UCSD-AML1 (cell line): ENCODE data around the gene SAA2.
"Not testable (repeated sequence)": the region's sequence is repeated elsewhere in the genome, so short reads cannot be mapped to it uniquely, and the experiment has no call there.

Experiments
- DNase-seq: peaks from one replicate; lab custom pipeline; 2025; ENCODE audit not compliant: unreplicated experiment; lab: John Stamatoyannopoulos, UW

The SAA2 gene

GRCh38 chr11:18253233-18253632 is 4.8 kb upstream of the SAA2 start:
- no peak for DNase-seq

- DNase-seq, result not testable (repeated sequence)
These were observed 1.3 kb downstream of the SAA2 start for GRCh38 chr11:18247191-18247581.

- DNase-seq, result not testable (repeated sequence)
These were observed 1.9 kb downstream of the SAA2 start for GRCh38 chr11:18246379-18247190.

- no peak for DNase-seq
These were observed 3.1 kb downstream of the SAA2 start for GRCh38 chr11:18245396-18245795.

- DNase-seq, result peak; percentile 36
These were observed 4.6 kb downstream of the SAA2 start for GRCh38 chr11:18243783-18244362.

- no peak for DNase-seq
These were observed 8.8 kb downstream of the SAA2 start for GRCh38 chr11:18239655-18240054.

GRCh38 chr11:18236664-18237356 is 11.7 kb downstream of the SAA2 start, which contains the start of gene SAA4:
Gene SAA4 (minus strand): TSS chr11:18236802. CDS start chr11:18235926, 876 bp downstream.
- no peak for DNase-seq

GRCh38 chr11:18235394-18236334 is 12.8 kb downstream of the SAA2 start:
- DNase-seq, result no peak

GRCh38 chr11:18233912-18234311 is 14.6 kb downstream of the SAA2 start:
- no peak for DNase-seq

- no peak for DNase-seq
These were observed 17.6 kb downstream of the SAA2 start for GRCh38 chr11:18230859-18231258.

GRCh38 chr11:18229501-18229900 is 19.0 kb downstream of the SAA2 start:
- DNase-seq, result no peak

GRCh38 chr11:18225913-18226312 is 22.6 kb downstream of the SAA2 start:
- DNase-seq, result no peak

- DNase-seq, result no peak
These were observed 24.7 kb downstream of the SAA2 start for GRCh38 chr11:18223591-18224387.

GRCh38 chr11:18222814-18223421 is 25.6 kb downstream of the SAA2 start:
- no peak for DNase-seq

GRCh38 chr11:18221274-18221876 is 27.1 kb downstream of the SAA2 start:
- no peak for DNase-seq

- DNase-seq, result no peak
These were observed 39.4 kb downstream of the SAA2 start for GRCh38 chr11:18209058-18209457.

GRCh38 chr11:18204771-18205170 is 43.7 kb downstream of the SAA2 start:
- DNase-seq, result no peak

GRCh38 chr11:18204220-18204619 is 44.2 kb downstream of the SAA2 start:
- DNase-seq, result no peak

- no peak for DNase-seq
These were observed 44.7 kb downstream of the SAA2 start for GRCh38 chr11:18203723-18204122.
